Measurements from ENCODE around the gene LZTS2.

DNA sequence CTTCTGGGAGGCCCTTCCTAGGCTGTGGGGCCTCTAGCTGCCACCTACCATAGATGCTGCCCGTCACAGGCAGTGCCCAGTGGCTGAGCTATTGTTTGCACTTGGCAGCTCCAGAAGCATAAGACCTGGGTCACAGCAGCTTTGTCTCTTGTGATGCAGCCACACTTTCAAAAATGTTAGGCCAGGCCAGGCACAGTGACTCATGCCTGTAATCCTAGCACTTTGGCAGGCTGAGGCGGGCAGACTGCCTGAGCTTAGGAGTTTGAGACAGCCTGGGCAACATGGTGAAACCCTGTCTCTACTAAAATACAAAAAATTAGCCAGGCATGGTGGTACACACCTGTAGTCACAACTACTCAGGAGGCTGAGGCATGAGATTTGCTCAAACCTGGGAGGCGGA is 52.7 kb downstream of the LZTS2 start:
- TF ChIP-seq RXRA (IDR thresholded peaks at IDR 0.05; ENCODE audit: insufficient read depth, low read depth, low read length), result no peak
- TF ChIP-seq, protein P1, sequence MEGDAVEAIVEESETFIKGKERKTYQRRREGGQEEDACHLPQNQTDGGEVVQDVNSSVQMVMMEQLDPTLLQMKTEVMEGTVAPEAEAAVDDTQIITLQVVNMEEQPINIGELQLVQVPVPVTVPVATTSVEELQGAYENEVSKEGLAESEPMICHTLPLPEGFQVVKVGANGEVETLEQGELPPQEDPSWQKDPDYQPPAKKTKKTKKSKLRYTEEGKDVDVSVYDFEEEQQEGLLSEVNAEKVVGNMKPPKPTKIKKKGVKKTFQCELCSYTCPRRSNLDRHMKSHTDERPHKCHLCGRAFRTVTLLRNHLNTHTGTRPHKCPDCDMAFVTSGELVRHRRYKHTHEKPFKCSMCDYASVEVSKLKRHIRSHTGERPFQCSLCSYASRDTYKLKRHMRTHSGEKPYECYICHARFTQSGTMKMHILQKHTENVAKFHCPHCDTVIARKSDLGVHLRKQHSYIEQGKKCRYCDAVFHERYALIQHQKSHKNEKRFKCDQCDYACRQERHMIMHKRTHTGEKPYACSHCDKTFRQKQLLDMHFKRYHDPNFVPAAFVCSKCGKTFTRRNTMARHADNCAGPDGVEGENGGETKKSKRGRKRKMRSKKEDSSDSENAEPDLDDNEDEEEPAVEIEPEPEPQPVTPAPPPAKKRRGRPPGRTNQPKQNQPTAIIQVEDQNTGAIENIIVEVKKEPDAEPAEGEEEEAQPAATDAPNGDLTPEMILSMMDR (IDR thresholded peaks at IDR 0.05; ENCODE audit: control extremely low read depth in 1 of 3, insufficient read depth in 1 of 3, low read depth in 1 of 3, low read length in 3 of 3), result no peak
- TF ChIP-seq NRF1 (IDR thresholded peaks at IDR 0.05; ENCODE audit: low read depth, low read length), result no peak
- TF ChIP-seq, protein P2, sequence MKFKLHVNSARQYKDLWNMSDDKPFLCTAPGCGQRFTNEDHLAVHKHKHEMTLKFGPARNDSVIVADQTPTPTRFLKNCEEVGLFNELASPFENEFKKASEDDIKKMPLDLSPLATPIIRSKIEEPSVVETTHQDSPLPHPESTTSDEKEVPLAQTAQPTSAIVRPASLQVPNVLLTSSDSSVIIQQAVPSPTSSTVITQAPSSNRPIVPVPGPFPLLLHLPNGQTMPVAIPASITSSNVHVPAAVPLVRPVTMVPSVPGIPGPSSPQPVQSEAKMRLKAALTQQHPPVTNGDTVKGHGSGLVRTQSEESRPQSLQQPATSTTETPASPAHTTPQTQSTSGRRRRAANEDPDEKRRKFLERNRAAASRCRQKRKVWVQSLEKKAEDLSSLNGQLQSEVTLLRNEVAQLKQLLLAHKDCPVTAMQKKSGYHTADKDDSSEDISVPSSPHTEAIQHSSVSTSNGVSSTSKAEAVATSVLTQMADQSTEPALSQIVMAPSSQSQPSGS (IDR thresholded peaks at IDR 0.05; ENCODE audit: low read length), result no peak
